A673 (cell line): ENCODE results near the gene ECM2. TPM values are rescaled to one million over a fixed set of nuclear protein-coding genes. Genes with fewer than 3 reads are reported as not detected.

Experiments used
- BruUV-seq: library from RNA; stranded (reverse); fragments of 400-500 nt; replicated peaks from 2 replicates; lab custom pipeline; 2021; lab: Mats Ljungman, UMichigan
- CTCF ChIA-PET: fragments of 300-600 bp; sonication (Branson Sonifier 250); formaldehyde crosslinking; loops from one replicate; lab custom pipeline; 2022; ENCODE audit warnings: antibody characterized with exemption; lab: Charles Lee
- POLR2A ChIA-PET: fragments of 300-600 bp; sonication (Branson Sonifier 250); formaldehyde crosslinking; loops from one replicate; lab custom pipeline; 2022; ENCODE audit warnings: antibody characterized with exemption; ENCODE audit not compliant: low non-redundant PET; lab: Charles Lee
- DNase-seq: peaks from one replicate; pipeline ENCODE4 v3.0.0-alpha.2; 2015; ENCODE audit warnings: low spot score
- H3K27ac ChIP-seq: fragments of 200-600 bp; sonication (generic); 2 replicates; pipeline ENCODE4 v1.5.1; 2016; ENCODE audit warnings: mixed run types, low read depth, mild to moderate bottlenecking, mixed read lengths, antibody characterized with exemption, low read length; ENCODE audit not compliant: poor library complexity, severe bottlenecking
- H3K27me3 ChIP-seq: fragments of 200-600 bp; sonication (generic); replicated peaks from 2 replicates; pipeline ENCODE4 v1.6.1; 2017; ENCODE audit warnings: mixed run types, low read depth, mild to moderate bottlenecking, mixed read lengths, antibody characterized with exemption, low read length; ENCODE audit not compliant: insufficient read depth, poor library complexity
- H3K36me3 ChIP-seq: fragments of 200-600 bp; sonication (generic); 2 replicates; pipeline ENCODE4 v1.6.1; 2016; ENCODE audit warnings: mixed run types, mild to moderate bottlenecking, mixed read lengths, antibody characterized with exemption, low read length; ENCODE audit not compliant: insufficient read depth, poor library complexity, severe bottlenecking
- H3K4me1 ChIP-seq: fragments of 200-600 bp; sonication (generic); 2 replicates; pipeline ENCODE4 v1.6.1; 2017; ENCODE audit warnings: mixed run types, mild to moderate bottlenecking, mixed read lengths, antibody characterized with exemption, low read length; ENCODE audit not compliant: insufficient read depth, poor library complexity, severe bottlenecking
- H3K4me3 ChIP-seq: fragments of 200-600 bp; sonication (generic); 2 replicates; pipeline ENCODE4 v1.5.1; 2016; ENCODE audit warnings: low read depth, mixed run types, mild to moderate bottlenecking, mixed read lengths, low read length; ENCODE audit not compliant: poor library complexity, severe bottlenecking
- H3K9me3 ChIP-seq: fragments of 200-600 bp; sonication (generic); 2 replicates; pipeline ENCODE4 v1.6.1; 2016; ENCODE audit warnings: mixed run types, low read depth, mild to moderate bottlenecking, mixed read lengths, antibody characterized with exemption, low read length; ENCODE audit not compliant: poor library complexity, severe bottlenecking
- CTCF ChIP-seq: fragments of 300-800, 200-600 bp; sonication (generic); conservative IDR thresholded peaks from 2 replicates; pipeline ENCODE4 v1.5.1; 2017; ENCODE audit warnings: low read depth, mild to moderate bottlenecking, antibody characterized with exemption, low read length, moderate library complexity, mixed read lengths
- EZH2 ChIP-seq: fragments of 200-600 bp; sonication (generic); IDR thresholded peaks from 2 replicates; pipeline ENCODE4 v1.6.1; 2017; ENCODE audit warnings: borderline replicate concordance, low read depth, mild to moderate bottlenecking, mixed read lengths, antibody characterized with exemption, low read length; ENCODE audit not compliant: poor library complexity, severe bottlenecking
- intact Hi-C: fragments of 100-400 bp; cut with micrococcal nuclease; formaldehyde crosslinking; loops from one replicate; pipeline ENCODE4 v1.10.0; 2022; ENCODE audit not compliant: unreplicated experiment
- total RNA-seq: library from RNA; stranded (reverse); gene quantifications from 2 replicates; pipeline ENCODE4 v1.2.3, GENCODE V29; 2021

The ECM2 gene
- total RNA-seq, 1 experiment from 2014 or later: 0.24 TPM

GRCh38 chr9:92486371-92486770 lies 49.4 kb downstream of the ECM2 start:
- ChIA-PET POLR2A (no interaction called here), CTCF (no interaction called here)
- Histone ChIP-seq H3K36me3 (no peaks in the 10 kb centered on the region), H3K27ac (no peak overlapping the region), H3K27me3 (no peaks in the 10 kb centered on the region), H3K4me3 (no peak overlapping the region), H3K4me1 (peaks cover 12% of the 10 kb centered on the region), H3K9me3 (no peaks in the 10 kb centered on the region)
- no TSS peak for BruUV-seq
- TF ChIP-seq CTCF (no peak), EZH2 (no peak)
- DNase-seq: no peak
- intact Hi-C loops: no loop called here

- Histone ChIP-seq H3K4me3 (no peak overlapping the region), H3K36me3 (no peaks in the 10 kb centered on the region), H3K27me3 (no peaks in the 10 kb centered on the region), H3K27ac (no peak overlapping the region), H3K9me3 (no peaks in the 10 kb centered on the region), H3K4me1 (peaks cover 18% of the 10 kb centered on the region)
- no peak for DNase-seq
- no TSS peak for BruUV-seq
- intact Hi-C loops: no loop called here
- CTCF ChIA-PET: no interaction called here
- no peak for TF ChIP-seq CTCF
- POLR2A ChIA-PET: no interaction called here
These were observed 51.2 kb downstream of the ECM2 start for GRCh38 chr9:92484563-92484962.

- peak; percentile 54 for DNase-seq
- Histone ChIP-seq H3K27me3 (no peaks in the 10 kb centered on the region), H3K36me3 (no peaks in the 10 kb centered on the region), H3K9me3 (no peaks in the 10 kb centered on the region), H3K4me3 (no peak overlapping the region), H3K27ac (no peak overlapping the region), H3K4me1 (peaks cover 18% of the 10 kb centered on the region)
- no TSS peak for BruUV-seq
- CTCF ChIA-PET: no interaction called here
- no peak for TF ChIP-seq CTCF
- no peak for TF ChIP-seq EZH2
- intact Hi-C loops: no loop called here
- POLR2A ChIA-PET: no interaction called here
These were observed 51.9 kb downstream of the ECM2 start for GRCh38 chr9:92483627-92484545.
